HG02840 (cell line): ENCODE results near the gene PAF1.

Experiments used
- ATAC-seq: cut with Tn5 transposase; IDR thresholded peaks from one replicate; pipeline ENCODE4 v1.9.1; 2021; ENCODE audit warnings: mild to moderate bottlenecking, moderate library complexity, moderate number of reproducible peaks; ENCODE audit not compliant: unreplicated experiment, low FRiP score

PAF1 gene

DNA sequence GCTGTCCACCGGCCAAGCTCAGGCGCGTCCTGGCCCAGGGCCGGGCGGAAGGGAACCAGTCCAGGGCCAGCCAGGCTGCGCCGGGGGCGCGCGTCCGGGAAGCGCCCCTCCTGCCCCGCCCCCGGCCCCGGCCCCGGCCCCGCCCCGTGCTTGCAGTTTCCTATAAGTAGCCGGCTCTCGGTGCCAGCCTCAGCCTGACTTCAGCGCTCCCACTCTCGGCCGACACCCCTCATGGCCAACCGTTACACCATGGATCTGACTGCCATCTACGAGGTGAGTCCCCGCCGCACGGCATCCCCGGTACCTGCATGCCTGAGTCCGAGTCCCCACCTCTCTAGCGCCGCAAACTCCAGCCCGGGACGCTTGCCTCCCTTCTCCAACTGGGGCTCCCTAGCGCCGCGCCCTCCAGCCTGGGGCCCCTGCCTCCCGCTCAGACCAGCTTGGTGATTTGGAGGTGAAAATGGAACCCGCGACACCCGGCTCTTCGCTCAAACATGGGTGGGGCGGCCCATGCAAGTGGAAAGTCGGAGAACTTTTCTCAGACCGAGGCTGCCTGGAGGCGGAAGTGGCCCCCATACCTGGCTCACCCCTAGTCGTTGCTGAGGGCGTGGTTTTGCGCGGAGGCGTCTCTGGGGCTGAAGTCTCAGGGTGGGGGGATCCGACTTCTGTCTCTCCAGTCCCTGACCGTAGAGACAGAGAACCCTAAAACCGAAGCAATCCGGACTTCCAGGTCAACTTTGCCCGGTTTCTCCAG lies 15.9 kb upstream of the PAF1 start, which contains the start of gene ZFP36:
Gene ZFP36 (plus strand): TSS at position 192 of the 754 bp plus-strand sequence. CDS start 58 bp downstream, at position 250.
- ATAC-seq = peak; percentile 27

DNA sequence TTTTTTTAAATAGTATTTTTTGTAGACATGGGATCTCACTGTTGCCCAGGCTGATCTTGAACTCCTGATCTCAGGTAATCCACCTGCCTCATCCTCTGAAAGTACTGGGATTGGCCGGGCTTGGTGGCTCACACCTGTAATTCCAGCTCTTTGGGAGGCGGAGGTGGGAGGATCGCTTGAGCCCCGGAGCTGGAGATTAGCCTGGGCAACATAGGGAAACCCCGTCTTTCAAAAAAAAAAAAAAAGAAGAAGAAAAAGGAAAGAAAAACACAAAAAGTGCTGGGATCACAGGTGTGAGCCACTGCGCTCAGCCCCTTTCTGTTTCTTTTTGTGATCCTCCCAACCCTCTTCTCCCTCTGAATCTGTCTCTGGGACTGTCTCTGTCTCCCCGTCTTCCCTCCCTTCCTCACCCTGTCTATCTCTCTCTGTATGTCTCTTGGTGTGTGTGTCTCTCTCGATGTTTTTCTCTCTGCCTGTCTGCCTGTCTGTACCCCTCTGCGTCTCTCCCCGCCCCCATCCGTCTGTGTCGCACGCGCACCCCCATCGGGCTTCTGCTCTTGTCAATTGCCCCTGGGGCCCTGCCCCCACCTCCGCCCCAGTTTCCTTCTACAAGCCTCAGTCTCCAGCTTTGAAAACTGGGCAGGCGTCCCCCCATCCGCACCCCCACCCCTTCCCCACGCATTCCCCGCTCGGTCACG lies 15.2 kb upstream of the PAF1 start:
- ATAC-seq = no peak

GRCh38 chr19:39405261-39405957 lies 14.5 kb upstream of the PAF1 start:
- ATAC-seq = no peak

DNA sequence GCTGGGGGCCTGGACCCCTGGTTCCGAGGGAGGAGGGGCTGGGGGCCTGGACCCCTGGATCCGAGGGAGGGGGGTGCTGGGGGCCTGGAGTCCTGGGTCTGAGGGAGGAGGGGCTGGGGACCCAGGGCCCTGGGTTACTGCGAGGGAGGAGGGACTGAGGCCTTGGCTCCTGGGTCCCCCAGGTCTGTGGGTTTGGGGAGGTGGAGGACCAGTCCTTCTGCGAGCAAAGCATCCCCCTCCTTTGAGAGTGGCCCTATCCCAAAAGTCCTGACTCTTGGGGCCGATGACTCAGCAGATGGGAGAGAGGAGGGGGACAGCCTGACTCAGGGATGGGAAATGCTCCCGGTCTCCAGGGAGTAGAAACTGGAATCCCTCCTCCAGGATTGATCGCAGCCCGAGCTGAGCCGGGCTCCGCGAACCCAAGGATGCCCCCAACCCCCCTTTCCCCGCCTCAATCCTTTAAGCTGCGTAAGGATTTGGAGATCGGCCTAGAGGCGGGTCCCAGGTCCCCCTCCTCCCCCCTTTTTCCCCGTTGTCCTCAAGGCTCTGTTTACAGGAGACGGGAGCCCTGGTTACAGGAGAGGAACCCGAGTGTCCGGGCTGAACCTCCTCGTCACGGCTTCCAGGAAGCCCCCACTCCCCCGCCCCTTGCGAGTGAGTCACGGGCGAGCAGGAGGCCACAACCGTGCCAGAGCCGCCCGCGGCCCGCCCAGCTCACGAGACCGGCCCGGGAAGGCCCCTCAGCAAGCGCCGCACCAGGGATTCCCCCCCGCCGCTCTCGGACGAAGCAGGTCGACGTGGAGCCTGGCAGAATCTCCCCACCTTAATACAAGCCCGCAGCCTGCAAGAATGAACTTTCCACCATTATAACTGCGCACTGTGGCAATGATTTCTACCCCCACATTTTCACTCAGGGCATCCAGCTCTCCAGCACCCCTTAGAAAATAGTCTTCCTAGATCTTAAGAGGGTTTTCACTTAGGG lies 12.7 kb upstream of the PAF1 start:
- ATAC-seq = no peak

- peak; percentile 32 for ATAC-seq
Measured at GRCh38 chr19:39402346-39403300, 11.7 kb upstream of the PAF1 start.

DNA sequence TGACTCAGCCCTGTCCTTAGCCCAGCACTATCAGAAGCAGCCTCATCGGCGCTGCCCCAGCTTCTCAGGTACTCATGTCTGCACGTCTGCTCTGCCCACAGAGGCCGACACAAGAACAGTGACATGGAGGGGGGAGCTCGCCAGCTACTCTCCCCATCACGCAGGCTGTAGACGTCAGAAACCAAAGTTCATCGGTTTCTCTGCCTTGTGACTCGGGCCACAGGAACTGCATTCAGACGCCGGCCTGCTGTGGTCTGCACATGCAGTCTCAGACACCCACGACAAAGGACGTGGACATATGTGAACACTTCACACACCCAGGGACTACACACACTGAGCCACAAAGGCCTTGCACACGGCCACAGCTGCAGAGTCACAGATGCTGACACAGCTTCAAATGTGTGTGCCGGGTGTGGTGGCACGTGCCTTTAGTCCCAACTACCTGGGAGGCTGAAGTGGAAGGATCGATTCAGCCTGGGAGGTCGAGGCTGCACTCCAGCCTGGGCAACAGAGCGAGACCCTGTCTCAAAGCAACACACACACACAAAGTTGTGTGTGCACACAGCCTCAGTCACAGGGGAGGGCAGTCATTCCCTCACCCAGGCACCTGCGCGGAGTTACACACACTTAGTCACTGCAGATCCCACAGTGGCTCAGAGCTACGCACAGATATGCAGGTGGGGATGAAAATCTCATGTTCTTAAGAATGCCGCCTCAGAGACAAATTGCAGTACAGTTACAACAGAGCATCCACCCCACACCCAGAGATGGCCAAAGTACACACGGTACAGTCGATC lies 10.8 kb upstream of the PAF1 start:
- ATAC-seq = no peak

GRCh38 chr19:39401070-39401548 lies 10.2 kb upstream of the PAF1 start:
- ATAC-seq = no peak

- ATAC-seq = no peak
Measured at GRCh38 chr19:39400061-39400460, 9.2 kb upstream of the PAF1 start.

- no peak for ATAC-seq
Measured at GRCh38 chr19:39399668-39400050, 8.8 kb upstream of the PAF1 start.

DNA sequence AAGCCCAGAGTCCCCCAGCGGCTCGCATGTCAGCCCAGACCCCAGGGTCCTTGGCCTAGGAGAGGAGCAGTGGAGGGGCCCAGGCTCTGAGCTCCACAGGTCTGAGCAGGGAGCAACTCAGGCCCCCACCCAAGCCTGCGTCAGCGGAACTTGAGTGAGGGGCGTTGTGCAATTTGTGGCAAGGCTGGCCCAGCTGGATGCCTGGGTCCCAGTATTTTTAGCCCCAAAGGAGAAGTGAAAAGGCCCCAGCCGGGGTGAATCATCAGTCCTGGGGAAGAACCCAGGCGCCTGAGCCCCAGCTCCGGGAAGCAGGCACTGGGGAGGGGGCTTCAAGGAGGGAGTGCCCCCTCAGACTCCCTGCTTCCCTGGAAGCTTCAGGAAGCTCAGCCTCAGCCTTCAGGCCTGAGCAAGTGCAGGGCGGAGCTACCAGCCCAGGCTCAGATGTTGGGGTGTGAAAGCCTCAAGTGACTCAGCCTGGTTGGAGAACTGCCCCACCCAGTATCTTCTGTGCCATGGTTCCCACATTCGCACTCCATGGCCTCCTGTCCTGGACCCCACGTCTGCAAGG lies 7.5 kb upstream of the PAF1 start:
- no peak for ATAC-seq

DNA sequence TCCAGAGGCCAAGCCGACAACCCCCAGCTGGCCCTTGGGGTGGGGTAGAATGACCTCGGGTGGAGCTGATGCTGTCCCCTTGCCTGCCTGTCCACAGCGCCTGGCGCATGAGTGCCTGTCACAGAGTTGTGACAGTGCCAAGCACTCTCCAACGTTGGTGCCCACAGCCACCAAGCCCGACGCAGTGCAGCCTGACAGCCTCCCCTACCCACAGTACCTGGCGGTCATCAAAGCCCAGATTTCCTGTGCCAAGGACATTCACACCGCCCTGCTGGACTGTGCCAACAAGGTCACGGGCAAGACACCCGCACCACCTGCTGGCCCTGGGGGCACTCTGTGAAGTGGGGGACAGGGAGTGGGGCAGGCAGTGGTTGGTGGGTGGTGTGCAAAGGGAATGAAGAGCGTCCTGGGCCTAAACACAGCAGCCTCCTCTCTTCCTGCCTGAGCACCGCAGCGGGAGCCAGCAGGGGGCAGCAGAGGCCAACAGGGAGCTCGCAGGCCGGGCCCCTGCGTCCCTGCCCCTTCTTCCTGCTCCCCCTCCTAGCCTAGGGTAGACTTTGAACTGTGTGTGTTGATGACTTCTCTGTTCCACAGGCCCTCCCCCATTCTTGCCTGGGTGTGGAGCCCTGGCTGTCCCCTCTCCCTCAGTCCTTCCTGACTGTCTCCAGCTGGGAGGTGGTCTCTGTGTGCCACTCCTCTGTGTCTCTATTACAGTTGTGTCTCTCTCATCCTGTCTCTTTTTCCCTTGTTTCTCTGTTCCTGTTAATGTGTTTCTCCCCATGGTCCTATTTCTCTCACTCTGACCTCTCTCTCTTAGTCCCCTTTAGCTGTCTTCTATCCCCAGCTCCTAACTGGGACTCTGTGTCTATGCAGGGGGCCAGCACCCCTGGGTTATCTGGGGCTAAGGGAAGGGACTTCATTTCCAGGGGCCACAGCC lies 6.7 kb upstream of the PAF1 start:
- ATAC-seq = no peak

DNA sequence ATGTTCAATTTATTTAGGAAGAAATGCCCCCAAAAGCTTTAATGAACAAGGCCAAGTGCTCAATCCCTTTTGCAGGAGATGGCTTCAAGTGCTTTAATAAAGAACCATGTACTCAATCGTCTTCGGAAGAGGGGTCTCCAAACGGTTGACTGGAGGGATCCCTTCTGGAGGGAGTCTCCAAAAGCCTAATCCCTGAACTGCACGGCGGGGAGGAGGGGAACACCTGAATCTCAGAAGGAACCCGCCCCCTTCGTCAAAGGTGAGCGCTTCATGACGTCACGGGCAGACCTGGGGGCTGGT lies 505 bp downstream of the PAF1 start:
- ATAC-seq = no peak

DNA sequence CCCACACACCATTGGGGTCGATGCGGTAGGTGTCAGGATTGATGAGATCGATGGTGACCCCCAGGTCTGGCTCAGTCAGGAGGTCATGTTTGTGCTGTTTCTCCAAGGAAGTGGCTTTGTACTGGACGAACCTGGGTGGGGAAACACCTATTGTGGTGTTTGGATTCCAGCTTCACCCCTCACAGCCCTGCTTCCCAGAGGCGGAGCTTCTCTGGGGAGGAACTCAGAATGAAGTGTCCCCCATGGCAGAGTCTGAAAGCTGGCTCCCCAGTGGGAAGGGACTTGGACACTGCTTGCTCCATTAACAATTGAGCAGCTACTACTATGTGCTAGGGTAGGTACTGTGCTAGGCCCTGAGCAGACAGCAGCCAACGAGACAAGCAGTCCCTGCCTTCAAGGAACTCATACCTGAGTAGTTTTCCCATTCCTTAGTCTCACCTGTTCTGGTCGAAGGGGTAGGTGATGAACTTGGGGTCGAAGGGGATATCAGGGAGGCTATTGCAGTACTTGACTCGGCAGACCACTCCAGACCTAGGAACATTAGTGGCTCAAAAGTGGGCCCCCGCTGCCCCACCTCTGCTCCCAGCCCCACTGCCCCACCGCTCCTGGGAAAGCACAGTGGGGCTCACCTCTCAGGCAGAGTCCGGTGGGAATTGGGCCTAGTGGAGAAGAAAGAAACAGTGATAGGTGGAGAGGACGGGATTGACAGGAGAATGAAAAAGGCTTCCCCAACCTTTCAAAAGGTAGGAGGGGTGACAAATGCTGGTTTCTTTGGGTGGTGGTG lies 1.1 kb downstream of the PAF1 start:
- ATAC-seq = no peak

DNA sequence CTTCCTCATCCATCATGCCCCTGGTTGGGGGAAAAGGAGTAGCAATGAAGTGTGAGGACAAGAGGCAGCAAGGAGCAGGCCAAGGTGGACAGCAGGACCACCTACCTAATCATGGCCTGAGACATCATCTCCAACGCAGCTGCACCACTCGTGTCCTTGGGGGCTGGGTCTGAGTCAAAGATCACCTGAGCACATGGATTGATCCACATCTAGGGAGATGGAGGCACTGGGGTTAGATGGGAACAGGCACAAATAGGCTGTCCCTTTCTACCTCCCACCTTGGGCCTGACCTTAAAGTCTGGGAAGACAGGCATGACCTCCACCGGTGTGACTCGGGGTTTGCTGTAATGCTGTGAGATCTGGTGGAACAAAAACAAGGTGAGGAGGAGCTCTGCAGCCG lies 2.2 kb downstream of the PAF1 start:
- no peak for ATAC-seq

DNA sequence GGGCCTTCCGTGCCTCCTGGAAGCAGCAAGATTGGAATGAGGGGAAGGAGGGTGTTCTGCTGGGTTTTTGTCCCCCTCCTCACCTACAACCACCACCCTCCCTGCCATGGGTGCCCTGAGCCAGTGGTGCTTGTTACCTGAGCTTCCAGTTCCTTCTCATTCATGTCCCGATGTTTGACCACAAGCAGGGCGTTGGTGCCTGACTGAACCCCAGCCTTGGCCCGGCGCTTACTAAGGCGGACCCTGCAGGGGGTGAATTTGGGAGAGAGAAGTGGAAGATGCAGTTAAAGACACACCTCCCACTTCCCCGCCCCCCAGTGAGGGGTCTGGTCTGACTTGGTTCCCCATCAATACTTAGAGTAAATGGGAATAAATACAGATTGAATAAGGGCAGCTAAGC lies 4.3 kb downstream of the PAF1 start:
- ATAC-seq = no peak
